HG03469 (cell line): ENCODE results near the gene FOXA2.

Experiments used
- ATAC-seq: cut with Tn5 transposase; IDR thresholded peaks from one replicate; pipeline ENCODE4 v1.9.1; 2021; ENCODE audit warnings: mild to moderate bottlenecking, moderate library complexity, moderate number of reproducible peaks; ENCODE audit not compliant: unreplicated experiment

The FOXA2 gene

GRCh38 chr20:22584922-22585785 lies 782 bp upstream of the FOXA2 start:
- no peak for ATAC-seq

GRCh38 chr20:22583773-22584521 lies 425 bp downstream of the FOXA2 start:
- no peak for ATAC-seq

- ATAC-seq: no peak
Observed at GRCh38 chr20:22582964-22583772, 1.2 kb downstream of the FOXA2 start.

GRCh38 chr20:22582386-22582963 lies 1.9 kb downstream of the FOXA2 start:
- no peak for ATAC-seq

GRCh38 chr20:22581437-22582385 lies 2.7 kb downstream of the FOXA2 start:
- ATAC-seq: no peak

GRCh38 chr20:22579711-22580697 lies 4.4 kb downstream of the FOXA2 start:
- no peak for ATAC-seq

GRCh38 chr20:22579119-22579427 lies 5.3 kb downstream of the FOXA2 start:
- ATAC-seq: no peak

- no peak for ATAC-seq
Observed at GRCh38 chr20:22578221-22579118, 5.9 kb downstream of the FOXA2 start.

- no peak for ATAC-seq
Observed at GRCh38 chr20:22577515-22578220, 6.7 kb downstream of the FOXA2 start.

- ATAC-seq: no peak
Observed at GRCh38 chr20:22576733-22577514, 7.4 kb downstream of the FOXA2 start.

GRCh38 chr20:22576273-22576672 lies 8.1 kb downstream of the FOXA2 start:
- ATAC-seq: no peak

GRCh38 chr20:22575737-22576136 lies 8.6 kb downstream of the FOXA2 start:
- ATAC-seq: no peak

GRCh38 chr20:22575087-22575721 lies 9.2 kb downstream of the FOXA2 start:
- ATAC-seq: peak; percentile 65

- ATAC-seq: no peak
Observed at GRCh38 chr20:22574545-22575086, 9.8 kb downstream of the FOXA2 start.

- no peak for ATAC-seq
Observed at GRCh38 chr20:22572491-22572890, 11.9 kb downstream of the FOXA2 start.

GRCh38 chr20:22572023-22572422 lies 12.3 kb downstream of the FOXA2 start:
- no peak for ATAC-seq
